ENCODE measurements around the gene MUC6. TPM values are rescaled to one million over a fixed set of nuclear protein-coding genes. Genes with fewer than 3 reads are reported as not detected.

The MUC6 gene
- total RNA-seq, 6 experiments from 2014 or later, result not detected

DNA sequence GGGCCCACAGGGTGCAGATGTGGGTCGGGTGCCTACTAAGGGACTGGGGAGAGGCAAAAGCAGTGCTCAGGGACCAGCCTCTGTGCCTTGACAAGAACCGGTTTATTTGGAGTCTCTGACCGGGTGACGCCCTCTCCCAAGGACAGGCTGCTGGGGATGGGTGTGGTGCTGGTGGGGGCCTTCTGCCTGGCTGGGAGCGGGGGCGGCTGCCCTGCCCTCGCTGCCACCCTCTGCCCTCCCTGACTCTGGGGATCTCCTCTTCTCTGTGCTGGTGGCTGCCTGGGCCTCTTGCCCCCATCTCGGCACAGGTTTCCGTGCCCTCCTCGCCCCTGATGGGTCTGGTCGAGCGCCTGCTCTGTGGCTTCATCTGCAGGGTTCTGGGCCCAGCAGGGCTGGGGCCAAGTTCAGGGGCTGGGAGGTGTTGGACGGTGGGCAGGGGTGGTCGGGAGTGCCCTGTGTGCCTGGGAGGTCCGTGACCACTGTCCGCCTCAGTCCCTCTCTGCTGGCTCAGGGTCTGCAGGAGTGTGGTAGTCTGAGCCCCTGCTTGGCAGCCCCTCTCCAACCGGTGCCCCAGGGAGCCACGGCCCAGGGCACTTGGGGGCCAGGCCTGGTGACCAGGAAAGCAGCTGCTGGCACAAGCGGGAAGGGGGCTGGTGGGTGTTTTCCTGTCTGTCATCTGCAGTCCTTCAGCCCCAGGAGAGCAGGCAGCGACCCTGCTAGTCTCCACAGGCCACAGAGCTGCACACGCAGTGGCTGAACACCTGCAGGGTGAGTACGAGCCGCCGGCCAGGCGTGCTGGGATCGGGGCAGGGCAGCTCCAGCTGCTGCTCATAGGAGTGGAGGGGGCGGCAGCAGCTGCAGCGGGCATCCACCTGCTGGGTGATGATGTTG, 23.5 kb downstream of the MUC6 start:
- no peak for DNase-seq
- TF ChIP-seq, protein P1, sequence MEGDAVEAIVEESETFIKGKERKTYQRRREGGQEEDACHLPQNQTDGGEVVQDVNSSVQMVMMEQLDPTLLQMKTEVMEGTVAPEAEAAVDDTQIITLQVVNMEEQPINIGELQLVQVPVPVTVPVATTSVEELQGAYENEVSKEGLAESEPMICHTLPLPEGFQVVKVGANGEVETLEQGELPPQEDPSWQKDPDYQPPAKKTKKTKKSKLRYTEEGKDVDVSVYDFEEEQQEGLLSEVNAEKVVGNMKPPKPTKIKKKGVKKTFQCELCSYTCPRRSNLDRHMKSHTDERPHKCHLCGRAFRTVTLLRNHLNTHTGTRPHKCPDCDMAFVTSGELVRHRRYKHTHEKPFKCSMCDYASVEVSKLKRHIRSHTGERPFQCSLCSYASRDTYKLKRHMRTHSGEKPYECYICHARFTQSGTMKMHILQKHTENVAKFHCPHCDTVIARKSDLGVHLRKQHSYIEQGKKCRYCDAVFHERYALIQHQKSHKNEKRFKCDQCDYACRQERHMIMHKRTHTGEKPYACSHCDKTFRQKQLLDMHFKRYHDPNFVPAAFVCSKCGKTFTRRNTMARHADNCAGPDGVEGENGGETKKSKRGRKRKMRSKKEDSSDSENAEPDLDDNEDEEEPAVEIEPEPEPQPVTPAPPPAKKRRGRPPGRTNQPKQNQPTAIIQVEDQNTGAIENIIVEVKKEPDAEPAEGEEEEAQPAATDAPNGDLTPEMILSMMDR (IDR thresholded peaks at IDR 0.05), result no peak
- no peak overlapping the region for H3K27ac Mint-ChIP-seq
- H3K36me3 Mint-ChIP-seq (ENCODE audit: low read depth), result peaks cover 25% of the 10 kb centered on the region
- H3K9me3 Mint-ChIP-seq, result peaks cover 19% of the 10 kb centered on the region
- H3K4me1 Mint-ChIP-seq (ENCODE audit: low read depth), result no peaks in the 10 kb centered on the region
- no peak overlapping the region for H3K4me3 Mint-ChIP-seq
- peaks cover 5% of the 10 kb centered on the region for H3K27me3 Mint-ChIP-seq (ENCODE audit: insufficient read depth)

DNA sequence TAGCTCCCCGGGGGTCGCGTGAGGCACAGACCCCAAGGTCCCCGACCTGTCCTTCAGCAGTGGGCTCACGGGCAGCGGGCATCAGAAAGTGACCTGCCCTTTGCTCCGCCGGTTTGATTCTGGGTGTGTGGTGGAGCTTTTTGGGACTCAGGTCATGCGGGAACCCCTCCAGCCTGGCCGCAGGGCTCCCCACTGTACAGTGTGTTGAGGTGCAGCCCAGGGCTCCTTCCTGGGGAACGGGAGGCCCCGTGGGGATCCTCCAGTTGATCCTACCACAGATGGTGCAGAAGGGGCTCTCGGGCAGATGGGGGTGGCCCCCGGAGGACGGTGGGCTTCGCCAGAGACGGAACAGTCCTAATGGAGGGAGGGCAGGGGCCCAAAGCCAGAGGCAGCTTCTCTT, 24.2 kb downstream of the MUC6 start:
- H3K4me1 Mint-ChIP-seq (ENCODE audit: low read depth), result no peaks in the 10 kb centered on the region
- no peak overlapping the region for H3K27ac Mint-ChIP-seq
- no peak for DNase-seq
- H3K4me3 Mint-ChIP-seq, result no peak overlapping the region
- TF ChIP-seq, protein P1 (IDR thresholded peaks at IDR 0.05), result no peak
- H3K9me3 Mint-ChIP-seq, result peaks cover 14% of the 10 kb centered on the region
- peaks cover 5% of the 10 kb centered on the region for H3K27me3 Mint-ChIP-seq (ENCODE audit: insufficient read depth)
- H3K36me3 Mint-ChIP-seq (ENCODE audit: low read depth), result peaks cover 18% of the 10 kb centered on the region

DNA sequence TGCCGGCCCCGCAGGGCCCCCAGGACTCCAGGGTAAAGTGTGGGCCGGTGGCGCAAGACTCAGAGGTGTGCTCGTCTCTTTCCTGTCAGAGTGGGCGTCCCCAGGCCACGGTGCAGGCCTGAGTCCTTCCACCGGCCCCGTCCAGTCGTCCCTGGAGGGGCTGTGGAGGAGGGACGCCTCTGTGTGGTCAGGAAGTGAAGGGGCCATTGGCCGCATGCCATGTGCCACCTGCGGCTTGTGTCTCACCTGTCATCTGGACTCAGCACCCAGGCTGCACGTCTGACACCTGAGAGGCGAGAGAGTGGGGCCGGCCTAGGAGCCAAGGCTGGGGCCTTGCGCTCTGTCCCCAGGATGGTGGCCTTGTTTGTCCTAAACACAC, 25.2 kb downstream of the MUC6 start:
- TF ChIP-seq, protein P1 (IDR thresholded peaks at IDR 0.05), result no peak
- H3K27ac Mint-ChIP-seq, result no peak overlapping the region
- no peaks in the 10 kb centered on the region for H3K4me1 Mint-ChIP-seq (ENCODE audit: low read depth)

DNA sequence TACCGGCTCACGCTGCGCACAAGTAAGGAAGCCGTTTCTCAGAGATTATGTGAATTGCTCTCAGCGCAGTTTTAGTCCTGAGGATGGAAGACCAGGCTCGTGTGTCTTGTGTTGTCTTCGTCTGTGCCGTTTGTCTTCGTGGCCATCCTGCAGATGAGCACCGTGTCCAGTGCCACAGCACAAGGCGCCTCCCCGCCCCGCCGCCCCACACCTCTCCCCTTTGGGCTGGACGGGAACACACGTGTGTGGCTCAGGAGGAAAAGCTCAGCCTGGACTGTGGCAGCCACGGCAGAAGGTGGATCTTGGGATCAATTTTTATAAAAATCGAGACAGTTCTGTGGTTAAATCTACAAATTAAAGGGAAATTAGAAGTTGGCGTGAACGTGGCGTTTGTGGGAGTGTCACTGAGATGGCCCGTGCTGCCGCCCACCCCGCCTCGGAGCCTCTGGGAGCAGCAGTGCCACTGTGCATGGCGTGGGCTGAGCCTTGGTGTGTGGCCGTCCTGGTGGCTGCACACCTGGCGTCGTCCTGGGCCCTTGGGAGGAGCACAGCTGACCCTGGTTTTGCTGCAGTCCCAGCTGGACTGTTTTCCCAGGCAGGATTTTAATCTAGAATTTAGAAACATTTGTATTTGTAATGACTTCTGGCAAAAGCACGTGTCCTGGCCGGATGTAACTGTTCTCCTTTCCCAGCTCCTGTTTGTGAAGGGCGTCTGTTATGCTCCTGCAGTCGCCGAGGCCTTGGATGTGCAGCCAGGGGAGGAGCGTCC, 25.8 kb downstream of the MUC6 start:
- H3K27me3 Mint-ChIP-seq (ENCODE audit: insufficient read depth), result peaks cover 2% of the 10 kb centered on the region; the same call in 1 of the 2 replicates
- H3K4me3 Mint-ChIP-seq, result no peak overlapping the region
- DNase-seq, result no peak
- peaks cover 7% of the 10 kb centered on the region; the same call in 1 of the 2 replicates for H3K36me3 Mint-ChIP-seq (ENCODE audit: low read depth)
- TF ChIP-seq, protein P1 (IDR thresholded peaks at IDR 0.05), result no peak
- H3K9me3 Mint-ChIP-seq, result no peaks in the 10 kb centered on the region
- H3K27ac Mint-ChIP-seq, result no peak overlapping the region
- H3K4me1 Mint-ChIP-seq (ENCODE audit: low read depth), result no peaks in the 10 kb centered on the region

More for the DNA sequence above, 25.2 kb downstream of the MUC6 start:
- peaks cover 4% of the 10 kb centered on the region; the same call in 1 of the 2 replicates for H3K9me3 Mint-ChIP-seq
- DNase-seq, result no peak
- peaks cover 8% of the 10 kb centered on the region for H3K36me3 Mint-ChIP-seq (ENCODE audit: low read depth)
- no peak overlapping the region for H3K4me3 Mint-ChIP-seq
- H3K27me3 Mint-ChIP-seq (ENCODE audit: insufficient read depth), result peaks cover 2% of the 10 kb centered on the region; the same call in 1 of the 2 replicates

DNA sequence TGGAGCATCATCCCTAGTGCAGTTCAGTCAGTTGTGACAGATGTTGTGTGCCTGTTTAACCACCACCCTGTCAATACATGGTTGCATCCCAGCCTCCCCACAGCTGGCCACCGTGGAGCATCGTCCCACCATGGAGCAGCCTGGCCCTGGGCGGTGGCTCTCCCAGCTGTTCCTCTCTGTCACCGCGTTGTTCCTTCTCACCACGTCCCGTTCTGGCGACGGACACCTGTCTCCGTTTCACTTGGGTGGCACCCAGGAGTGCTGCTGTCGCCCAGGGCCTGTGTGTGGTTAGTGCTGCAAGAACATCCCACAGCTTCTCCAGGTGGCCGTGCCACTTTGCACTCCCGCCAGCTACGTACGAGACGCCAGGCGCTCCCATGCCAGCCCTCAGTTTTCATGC, 26.5 kb downstream of the MUC6 start:
- Mint-ChIP-seq H3K27ac (no peak overlapping the region), H3K9me3 (no peaks in the 10 kb centered on the region), H3K27me3 (ENCODE audit: insufficient read depth) (peaks cover 5% of the 10 kb centered on the region)

More for the DNA sequence above, 26.5 kb downstream of the MUC6 start:
- TF ChIP-seq, protein P1 (IDR thresholded peaks at IDR 0.05), result no peak
- Mint-ChIP-seq H3K4me3 (no peak overlapping the region), H3K4me1 (ENCODE audit: low read depth) (no peaks in the 10 kb centered on the region), H3K36me3 (ENCODE audit: low read depth) (peaks cover 7% of the 10 kb centered on the region; the same call in 1 of the 2 replicates)
- no peak for DNase-seq
